RWPE2 (cell line): ENCODE data around the gene ARGFX.
"Not testable (repeated sequence)": the region's sequence is repeated elsewhere in the genome, so short reads cannot be mapped to it uniquely, and the experiment has no call there.

Experiments
- ATAC-seq: fragments of 200-7000 bp; cut with Tn5 transposase; 3 replicates; pipeline ENCODE4 v1.9.1; 2021; ENCODE audit warnings: low read depth
- DNase-seq: peaks from one replicate; pipeline ENCODE4 v3.0.0-alpha.2; 2020; ENCODE audit warnings: low spot score
- H3K27ac ChIP-seq: fragments of 450-650 bp; 2 replicates; pipeline ENCODE4 v1.5.1; 2017; ENCODE audit warnings: mild to moderate bottlenecking; ENCODE audit not compliant: poor library complexity, severe bottlenecking
- H3K27me3 ChIP-seq: fragments of 250-450 bp; sonication (Bioruptor Pico); 2 replicates; pipeline ENCODE4 v1.5.1; 2021; ENCODE audit warnings: mild to moderate bottlenecking, moderate library complexity; ENCODE audit not compliant: insufficient read depth, poor library complexity, severe bottlenecking
- H3K36me3 ChIP-seq: fragments of 250-450 bp; sonication (Bioruptor Pico); 2 replicates; pipeline ENCODE4 v1.5.1; 2020; ENCODE audit warnings: low read depth, mild to moderate bottlenecking, moderate library complexity
- H3K4me1 ChIP-seq: fragments of 250-450 bp; sonication (Bioruptor Pico); 2 replicates; pipeline ENCODE4 v1.5.1; 2021; ENCODE audit warnings: mild to moderate bottlenecking, moderate library complexity; ENCODE audit not compliant: insufficient read depth, poor library complexity, severe bottlenecking
- H3K4me3 ChIP-seq: fragments of 250-450 bp; sonication (Bioruptor Pico); 2 replicates; pipeline ENCODE4 v1.5.1; 2021; ENCODE audit warnings: mild to moderate bottlenecking, moderate library complexity; ENCODE audit not compliant: severe bottlenecking
- H3K9me3 ChIP-seq: fragments of 250-450 bp; sonication (Bioruptor Pico); 2 replicates; pipeline ENCODE4 v1.5.1; 2021; ENCODE audit warnings: mild to moderate bottlenecking, moderate library complexity; ENCODE audit not compliant: severe bottlenecking
- TF ChIP-seq, protein P1 (sequence below): fragments of 450-650 bp; IDR thresholded peaks from one replicate; pipeline ENCODE4 v1.5.1; 2017; ENCODE audit warnings: mild to moderate bottlenecking, moderate library complexity; ENCODE audit not compliant: poor library complexity, severe bottlenecking

Gene ARGFX

DNA sequence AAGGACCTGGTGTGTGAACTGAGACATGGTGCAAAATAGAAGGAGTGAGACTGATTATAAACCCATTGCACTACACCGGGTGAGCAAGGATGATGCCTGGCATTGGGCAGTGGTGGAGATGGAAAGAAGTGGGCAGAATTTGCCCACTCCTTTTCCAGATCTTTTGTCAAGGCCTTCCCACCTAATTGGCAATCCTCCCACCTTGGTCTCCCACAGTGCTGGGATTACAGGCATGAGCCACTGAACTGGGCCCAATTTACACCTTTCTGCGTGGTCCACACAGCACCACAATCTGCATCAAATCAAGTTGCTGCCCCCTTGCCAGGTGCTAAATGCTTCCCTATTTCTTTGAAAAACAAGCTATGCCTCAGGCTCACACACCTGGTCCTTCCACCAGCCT lies 30.8 kb downstream of the ARGFX start:
- no peak for ATAC-seq
- Histone ChIP-seq H3K9me3 (no peaks in the 10 kb centered on the region), H3K4me1 (no peaks in the 10 kb centered on the region), H3K36me3 (no peaks in the 10 kb centered on the region), H3K27me3 (no peaks in the 10 kb centered on the region), H3K27ac (no peak overlapping the region), H3K4me3 (no peak overlapping the region)
- no peak for DNase-seq
- TF ChIP-seq, protein P1, sequence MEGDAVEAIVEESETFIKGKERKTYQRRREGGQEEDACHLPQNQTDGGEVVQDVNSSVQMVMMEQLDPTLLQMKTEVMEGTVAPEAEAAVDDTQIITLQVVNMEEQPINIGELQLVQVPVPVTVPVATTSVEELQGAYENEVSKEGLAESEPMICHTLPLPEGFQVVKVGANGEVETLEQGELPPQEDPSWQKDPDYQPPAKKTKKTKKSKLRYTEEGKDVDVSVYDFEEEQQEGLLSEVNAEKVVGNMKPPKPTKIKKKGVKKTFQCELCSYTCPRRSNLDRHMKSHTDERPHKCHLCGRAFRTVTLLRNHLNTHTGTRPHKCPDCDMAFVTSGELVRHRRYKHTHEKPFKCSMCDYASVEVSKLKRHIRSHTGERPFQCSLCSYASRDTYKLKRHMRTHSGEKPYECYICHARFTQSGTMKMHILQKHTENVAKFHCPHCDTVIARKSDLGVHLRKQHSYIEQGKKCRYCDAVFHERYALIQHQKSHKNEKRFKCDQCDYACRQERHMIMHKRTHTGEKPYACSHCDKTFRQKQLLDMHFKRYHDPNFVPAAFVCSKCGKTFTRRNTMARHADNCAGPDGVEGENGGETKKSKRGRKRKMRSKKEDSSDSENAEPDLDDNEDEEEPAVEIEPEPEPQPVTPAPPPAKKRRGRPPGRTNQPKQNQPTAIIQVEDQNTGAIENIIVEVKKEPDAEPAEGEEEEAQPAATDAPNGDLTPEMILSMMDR: no peak

DNA sequence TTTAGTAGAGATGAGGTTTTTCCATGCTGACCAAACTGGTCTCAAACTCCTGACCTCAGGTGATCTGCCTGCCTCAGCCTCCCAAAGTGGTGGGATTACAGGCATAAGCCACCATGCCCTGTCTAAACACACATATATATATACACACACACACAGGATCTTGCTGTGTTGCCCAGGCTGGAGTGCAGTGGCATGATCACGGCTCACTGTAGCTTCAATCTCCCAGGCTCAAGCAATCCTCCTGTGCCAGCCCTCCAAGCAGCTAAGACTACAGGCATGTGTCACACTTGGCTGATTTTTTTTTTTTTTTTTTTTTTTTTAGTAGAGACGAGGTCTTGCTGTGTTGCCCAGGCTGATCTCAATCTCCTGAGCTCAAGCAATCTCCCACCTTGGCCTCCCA lies 32.2 kb downstream of the ARGFX start:
- not testable (repeated sequence) for DNase-seq, H3K9me3 ChIP-seq, H3K4me1 ChIP-seq, H3K27me3 ChIP-seq, H3K36me3 ChIP-seq, H3K4me3 ChIP-seq, ATAC-seq, H3K27ac ChIP-seq

GRCh38 chr3:121601212-121601812 lies 33.6 kb downstream of the ARGFX start:
- no peak for DNase-seq
- ATAC-seq: no peak
- Histone ChIP-seq H3K4me1 (no peaks in the 10 kb centered on the region), H3K27ac (no peak overlapping the region), H3K9me3 (no peaks in the 10 kb centered on the region), H3K27me3 (no peaks in the 10 kb centered on the region), H3K36me3 (no peaks in the 10 kb centered on the region), H3K4me3 (no peak overlapping the region)
- TF ChIP-seq, protein P1: no peak

DNA sequence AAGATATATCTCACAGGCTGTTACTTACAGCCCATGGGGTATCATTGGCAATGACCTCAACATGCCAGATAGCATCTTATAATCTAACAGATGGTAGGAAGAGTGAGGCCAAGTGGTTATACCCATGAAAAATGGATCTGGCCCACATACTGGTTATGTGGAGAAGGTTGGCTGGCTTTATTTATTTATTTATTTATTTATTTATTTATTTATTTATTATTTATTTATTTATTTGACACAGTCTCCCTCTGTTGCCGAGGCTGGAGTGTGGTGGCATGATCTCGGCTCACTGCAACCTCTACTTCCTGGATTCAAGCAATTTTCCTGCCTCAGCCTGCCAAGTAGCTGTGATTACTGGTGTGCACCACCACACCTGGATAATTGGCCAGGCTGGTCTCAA lies 37.0 kb downstream of the ARGFX start:
- DNase-seq: no peak
- no peak overlapping the region for H3K27ac ChIP-seq
- TF ChIP-seq, protein P1: no peak
- no peaks in the 10 kb centered on the region for H3K4me1 ChIP-seq
- no peak for ATAC-seq
- no peak overlapping the region for H3K4me3 ChIP-seq
- H3K9me3 ChIP-seq: no peaks in the 10 kb centered on the region
- no peaks in the 10 kb centered on the region for H3K36me3 ChIP-seq
- H3K27me3 ChIP-seq: no peaks in the 10 kb centered on the region

GRCh38 chr3:121606106-121606505 lies 38.4 kb downstream of the ARGFX start:
- Histone ChIP-seq H3K9me3 (no peaks in the 10 kb centered on the region), H3K27ac (no peak overlapping the region), H3K27me3 (no peaks in the 10 kb centered on the region), H3K4me1 (no peaks in the 10 kb centered on the region), H3K4me3 (no peak overlapping the region), H3K36me3 (no peaks in the 10 kb centered on the region)
- no peak for DNase-seq
- TF ChIP-seq, protein P1: no peak
- no peak for ATAC-seq
